ENCODE results near the gene SSH2.

- no peak for TF ChIP-seq CTCF (IDR thresholded peaks at IDR 0.05)
- no peak for TF ChIP-seq EZH2phosphoT487 (IDR thresholded peaks at IDR 0.05)
- TF ChIP-seq EZH2 (IDR thresholded peaks at IDR 0.05): no peak
Measured at GRCh38 chr17:29714146-29714545, 215.9 kb downstream of the SSH2 start.

Measured in neural progenitor cell (in vitro differentiated cells).